Esophagus squamous epithelium (tissue), 4 donors: Measurements from ENCODE around the gene PDLIM7.

Source experiments
- POLR2A ChIP-seq, 4 donors: fragments of 450-650 bp; IDR thresholded peaks; one replicate each; pipeline ENCODE4 v1.6.1; 2017; ENCODE audit warnings: antibody characterized with exemption in 4 of 4, mild to moderate bottlenecking in 4 of 4, moderate library complexity in 3 of 4
- TF ChIP-seq, protein P1 (sequence below), 6 experiments: fragments of 450-650 bp in 4 of 6; fragments of 200-600 bp in 2 of 6; sonication (generic) in 2 of 6; IDR thresholded peaks; one replicate each; pipeline ENCODE4 v1.5.1; 2016 to 2019; ENCODE audit warnings: antibody characterized with exemption in 6 of 6, mild to moderate bottlenecking in 4 of 6, moderate library complexity in 4 of 6

DNA sequence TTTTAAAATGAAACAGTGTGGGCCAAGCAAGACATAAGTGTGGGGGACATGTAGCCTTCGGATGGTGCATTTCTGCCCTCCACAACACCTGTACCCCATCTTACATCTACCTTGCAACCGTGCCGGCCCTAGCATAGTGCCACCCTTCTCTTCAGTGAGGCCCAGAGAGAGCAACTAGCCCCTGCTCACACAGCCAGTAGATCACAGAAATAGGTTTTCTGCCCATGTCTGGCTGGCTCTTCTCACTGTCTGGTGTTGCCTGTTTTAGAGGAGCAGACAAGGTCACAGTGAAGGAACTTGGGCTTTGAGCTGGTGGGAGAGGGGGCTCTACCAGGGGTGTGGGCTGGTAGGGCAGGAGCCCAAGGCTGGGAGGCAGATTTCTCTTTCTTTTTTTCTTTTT lies 11.1 kb downstream of the PDLIM7 start:
- TF ChIP-seq, protein P1, sequence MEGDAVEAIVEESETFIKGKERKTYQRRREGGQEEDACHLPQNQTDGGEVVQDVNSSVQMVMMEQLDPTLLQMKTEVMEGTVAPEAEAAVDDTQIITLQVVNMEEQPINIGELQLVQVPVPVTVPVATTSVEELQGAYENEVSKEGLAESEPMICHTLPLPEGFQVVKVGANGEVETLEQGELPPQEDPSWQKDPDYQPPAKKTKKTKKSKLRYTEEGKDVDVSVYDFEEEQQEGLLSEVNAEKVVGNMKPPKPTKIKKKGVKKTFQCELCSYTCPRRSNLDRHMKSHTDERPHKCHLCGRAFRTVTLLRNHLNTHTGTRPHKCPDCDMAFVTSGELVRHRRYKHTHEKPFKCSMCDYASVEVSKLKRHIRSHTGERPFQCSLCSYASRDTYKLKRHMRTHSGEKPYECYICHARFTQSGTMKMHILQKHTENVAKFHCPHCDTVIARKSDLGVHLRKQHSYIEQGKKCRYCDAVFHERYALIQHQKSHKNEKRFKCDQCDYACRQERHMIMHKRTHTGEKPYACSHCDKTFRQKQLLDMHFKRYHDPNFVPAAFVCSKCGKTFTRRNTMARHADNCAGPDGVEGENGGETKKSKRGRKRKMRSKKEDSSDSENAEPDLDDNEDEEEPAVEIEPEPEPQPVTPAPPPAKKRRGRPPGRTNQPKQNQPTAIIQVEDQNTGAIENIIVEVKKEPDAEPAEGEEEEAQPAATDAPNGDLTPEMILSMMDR (IDR thresholded peaks at IDR 0.05): no peak
- TF ChIP-seq POLR2A (IDR thresholded peaks at IDR 0.05): no peak
